Immature natural killer cell (primary cell): ENCODE measurements around the gene IL22RA1. TPM values are rescaled to one million over a fixed set of nuclear protein-coding genes. Genes with fewer than 3 reads are reported as not detected.

Experiments
- DNase-seq, 3 donors: peaks; one replicate each; pipeline ENCODE4 v3.0.0; 2022; ENCODE audit warnings: mixed read lengths in 1 of 3
- H3K27ac Mint-ChIP-seq, 6 donors: one replicate each; pipeline ENCODE4 v1.8.0; 2020; ENCODE audit warnings: mixed read lengths in 6 of 6, mild to moderate bottlenecking in 5 of 6, inconsistent platforms in 4 of 6, moderate library complexity in 3 of 6
- H3K27me3 Mint-ChIP-seq, 3 donors: one replicate each; pipeline ENCODE4 v1.8.0; 2020 to 2021; ENCODE audit warnings: low read depth in 3 of 3, mild to moderate bottlenecking in 3 of 3, mixed read lengths in 3 of 3, moderate library complexity in 3 of 3, inconsistent platforms in 1 of 3
- H3K36me3 Mint-ChIP-seq, 3 donors: one replicate each; pipeline ENCODE4 v1.8.0; 2020; ENCODE audit warnings: mixed read lengths in 3 of 3, inconsistent platforms in 2 of 3, mild to moderate bottlenecking in 2 of 3
- H3K4me1 Mint-ChIP-seq, 2 donors: one replicate each; pipeline ENCODE4 v1.8.0; 2020; ENCODE audit warnings: inconsistent platforms in 2 of 2, mild to moderate bottlenecking in 2 of 2, mixed read lengths in 2 of 2, moderate library complexity in 1 of 2
- H3K4me3 Mint-ChIP-seq, 5 donors: one replicate each; pipeline ENCODE4 v1.8.0; 2020; ENCODE audit warnings: mild to moderate bottlenecking in 5 of 5, mixed read lengths in 5 of 5, inconsistent platforms in 3 of 5, moderate library complexity in 3 of 5
- H3K9me3 Mint-ChIP-seq, 6 donors: one replicate each; pipeline ENCODE4 v1.8.0; 2020; ENCODE audit warnings: mild to moderate bottlenecking in 6 of 6, mixed read lengths in 6 of 6, inconsistent platforms in 4 of 6, moderate library complexity in 3 of 6
- polyA plus RNA-seq, 3 donors: library from polyadenylated mRNA; unstranded; fragments of 300-500 nt; fragmentation: Illumina TruSeq; gene quantifications; one replicate each; pipeline ENCODE4 v1.2.3, GENCODE V29; 2021

The IL22RA1 gene
- polyA plus RNA-seq, 3 donors from 2014 or later: not detected

GRCh38 chr1:24140741-24141181, 2.2 kb downstream of the IL22RA1 start:
- no peak overlapping the region for H3K4me3 Mint-ChIP-seq
- peaks cover 2 to 4% (median 4%) of the 10 kb centered on the region in 3 donors for H3K27me3 Mint-ChIP-seq
- no peaks in the 10 kb centered on the region for H3K9me3 Mint-ChIP-seq
- H3K27ac Mint-ChIP-seq: no peak overlapping the region
- peaks cover 5 to 7% of the 10 kb centered on the region in 2 donors for H3K4me1 Mint-ChIP-seq
- DNase-seq: no peak
- H3K36me3 Mint-ChIP-seq: no peaks in the 10 kb centered on the region

GRCh38 chr1:24139841-24140425, 3.0 kb downstream of the IL22RA1 start:
- no peaks in the 10 kb centered on the region for H3K36me3 Mint-ChIP-seq
- peaks cover 5 to 7% of the 10 kb centered on the region in 2 donors for H3K4me1 Mint-ChIP-seq
- H3K4me3 Mint-ChIP-seq: no peak overlapping the region
- no peaks in the 10 kb centered on the region for H3K9me3 Mint-ChIP-seq
- no peak for DNase-seq
- peaks cover 2 to 4% (median 4%) of the 10 kb centered on the region in 3 donors for H3K27me3 Mint-ChIP-seq
- no peak overlapping the region for H3K27ac Mint-ChIP-seq

DNA sequence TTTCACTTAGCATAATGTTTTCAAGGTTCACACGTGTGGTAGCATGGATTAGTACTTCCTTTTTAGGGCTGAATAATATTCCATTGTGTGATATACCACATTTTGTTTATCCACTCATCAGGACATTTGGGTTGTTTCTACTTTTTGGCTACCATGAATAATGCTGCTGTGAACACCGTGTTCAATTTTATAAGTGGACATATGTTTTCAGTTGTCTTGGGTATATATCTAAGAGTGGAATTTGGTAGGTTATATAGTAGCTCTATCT, 3.8 kb downstream of the IL22RA1 start:
- no peaks in the 10 kb centered on the region for H3K9me3 Mint-ChIP-seq
- H3K4me3 Mint-ChIP-seq: peak overlapping the region in 2 of 5 donors; percentile 6 to 42
- H3K27me3 Mint-ChIP-seq: peaks cover 0 to 7% (median 2%) of the 10 kb centered on the region in 3 donors
- no peak for DNase-seq
- no peaks in the 10 kb centered on the region for H3K36me3 Mint-ChIP-seq
- no peak overlapping the region for H3K27ac Mint-ChIP-seq
- H3K4me1 Mint-ChIP-seq: peaks cover 5 to 7% of the 10 kb centered on the region in 2 donors

- H3K36me3 Mint-ChIP-seq: no peaks in the 10 kb centered on the region
- H3K27ac Mint-ChIP-seq: no peak overlapping the region
- peaks cover 5 to 7% of the 10 kb centered on the region in 2 donors for H3K4me1 Mint-ChIP-seq
- H3K4me3 Mint-ChIP-seq: peak overlapping the region in 2 of 5 donors; percentile 6 to 42
- H3K9me3 Mint-ChIP-seq: no peaks in the 10 kb centered on the region
- DNase-seq: peak in 1 of 3 donors; percentile 18
- H3K27me3 Mint-ChIP-seq: peaks cover 0 to 7% (median 3%) of the 10 kb centered on the region in 3 donors
Measured at GRCh38 chr1:24138476-24139221, 4.3 kb downstream of the IL22RA1 start.

DNA sequence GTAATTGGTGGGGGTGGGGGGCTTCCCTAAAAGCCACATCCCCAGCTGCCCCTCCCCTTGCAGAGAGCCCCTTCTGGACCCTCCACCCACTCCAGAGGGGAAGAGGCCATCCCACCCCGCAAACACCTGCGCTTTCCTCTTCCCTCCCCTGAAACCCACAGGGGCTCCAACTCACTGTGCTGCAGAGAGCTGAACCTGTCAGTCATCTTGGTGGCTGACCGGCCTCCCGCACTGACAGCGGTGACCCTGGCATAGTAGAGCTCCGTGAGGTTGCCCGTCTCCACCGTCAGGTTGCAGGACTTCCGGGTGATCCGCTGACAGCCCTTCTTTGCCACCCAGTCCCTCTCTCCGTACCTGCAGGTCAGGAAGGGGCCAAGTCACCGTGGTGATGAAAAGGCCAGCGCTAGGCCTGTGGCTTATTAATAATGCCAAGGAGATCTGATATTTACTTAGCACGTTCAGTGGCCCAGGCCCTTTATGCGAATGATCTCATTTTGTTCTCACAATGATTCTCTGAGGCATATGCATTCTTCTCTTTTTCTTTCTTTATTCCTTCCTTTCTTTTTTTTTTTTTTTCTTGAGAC, 5.9 kb downstream of the IL22RA1 start:
- DNase-seq: no peak
- H3K27ac Mint-ChIP-seq: no peak overlapping the region
- no peak overlapping the region for H3K4me3 Mint-ChIP-seq
- no peaks in the 10 kb centered on the region for H3K36me3 Mint-ChIP-seq
- H3K27me3 Mint-ChIP-seq: peaks cover 0 to 8% (median 7%) of the 10 kb centered on the region in 3 donors
- H3K4me1 Mint-ChIP-seq: peaks cover 5 to 7% of the 10 kb centered on the region in 2 donors
- peaks cover 0 to 2% (median 0%) of the 10 kb centered on the region in 6 donors for H3K9me3 Mint-ChIP-seq

- H3K27me3 Mint-ChIP-seq: peaks cover 0 to 8% (median 5%) of the 10 kb centered on the region in 3 donors
- no peaks in the 10 kb centered on the region for H3K36me3 Mint-ChIP-seq
- H3K4me3 Mint-ChIP-seq: no peak overlapping the region
- no peak for DNase-seq
- peaks cover 5 to 7% of the 10 kb centered on the region in 2 donors for H3K4me1 Mint-ChIP-seq
- no peak overlapping the region for H3K27ac Mint-ChIP-seq
- peaks cover 0 to 10% (median 4%) of the 10 kb centered on the region in 6 donors for H3K9me3 Mint-ChIP-seq
Measured at GRCh38 chr1:24134376-24134775, 8.6 kb downstream of the IL22RA1 start.

DNA sequence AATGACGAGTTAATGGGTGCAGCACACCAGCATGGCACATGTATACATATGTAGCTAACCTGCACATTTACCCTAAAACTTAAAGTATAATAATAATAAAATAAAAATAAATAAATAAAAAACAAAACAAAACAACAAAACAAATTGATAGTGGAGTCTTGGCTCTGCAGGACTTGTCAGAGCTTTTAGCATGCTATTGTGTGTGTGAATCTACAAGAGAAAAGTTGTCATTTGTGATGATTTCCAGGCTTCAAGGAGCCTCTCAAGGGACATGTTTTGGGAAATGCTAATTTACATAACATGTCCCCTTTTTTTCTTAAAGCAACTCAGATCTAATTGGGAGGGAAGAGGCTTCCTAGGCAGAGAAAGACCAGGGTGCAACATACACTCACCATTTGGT, 9.1 kb downstream of the IL22RA1 start:
- no peak for DNase-seq
- Mint-ChIP-seq H3K36me3 (no peaks in the 10 kb centered on the region), H3K4me1 (peaks cover 1 to 2% of the 10 kb centered on the region in 2 donors), H3K9me3 (peaks cover 0 to 10% (median 4%) of the 10 kb centered on the region in 6 donors), H3K4me3 (no peak overlapping the region), H3K27ac (no peak overlapping the region), H3K27me3 (peaks cover 0 to 8% (median 5%) of the 10 kb centered on the region in 3 donors)

DNA sequence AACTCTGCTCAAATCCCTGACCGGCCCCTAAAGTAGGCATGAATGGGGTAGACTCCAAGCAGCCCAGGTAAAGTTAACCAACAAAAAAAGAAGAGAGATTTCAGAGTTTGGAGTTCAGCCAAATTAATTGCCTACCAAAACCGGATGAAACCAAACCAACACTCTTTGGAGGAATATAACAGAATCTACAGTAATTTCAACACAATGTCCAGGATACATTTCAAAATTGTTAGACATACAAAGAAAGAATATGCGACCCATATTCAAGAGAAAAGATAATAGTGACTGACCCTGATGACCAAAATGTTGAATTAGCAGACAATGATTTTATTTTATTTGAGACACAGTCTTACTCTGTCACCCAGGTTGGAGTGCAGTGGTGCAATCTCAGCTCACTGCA, 12.6 kb downstream of the IL22RA1 start:
- DNase-seq: no peak
- no peaks in the 10 kb centered on the region for H3K36me3 Mint-ChIP-seq
- H3K27me3 Mint-ChIP-seq: peaks cover 0 to 8% (median 3%) of the 10 kb centered on the region in 3 donors
- H3K27ac Mint-ChIP-seq: no peak overlapping the region
- H3K9me3 Mint-ChIP-seq: peaks cover 0 to 10% (median 4%) of the 10 kb centered on the region in 6 donors
- H3K4me3 Mint-ChIP-seq: no peak overlapping the region
- H3K4me1 Mint-ChIP-seq: no peaks in the 10 kb centered on the region

GRCh38 chr1:24127801-24128363, 15.1 kb downstream of the IL22RA1 start:
- no peaks in the 10 kb centered on the region for H3K4me1 Mint-ChIP-seq
- peaks cover 0 to 5% (median 2%) of the 10 kb centered on the region in 3 donors for H3K27me3 Mint-ChIP-seq
- H3K9me3 Mint-ChIP-seq: peaks cover 0 to 10% (median 3%) of the 10 kb centered on the region in 6 donors
- H3K27ac Mint-ChIP-seq: no peak overlapping the region
- DNase-seq: no peak
- H3K4me3 Mint-ChIP-seq: no peak overlapping the region
- no peaks in the 10 kb centered on the region for H3K36me3 Mint-ChIP-seq

- Mint-ChIP-seq H3K27ac (no peak overlapping the region), H3K4me1 (no peaks in the 10 kb centered on the region), H3K36me3 (no peaks in the 10 kb centered on the region), H3K9me3 (peaks cover 0 to 10% (median 3%) of the 10 kb centered on the region in 6 donors), H3K27me3 (peaks cover 0 to 2% (median 0%) of the 10 kb centered on the region in 3 donors), H3K4me3 (no peak overlapping the region)
- no peak for DNase-seq
Measured at GRCh38 chr1:24127134-24127800, 15.7 kb downstream of the IL22RA1 start.

DNA sequence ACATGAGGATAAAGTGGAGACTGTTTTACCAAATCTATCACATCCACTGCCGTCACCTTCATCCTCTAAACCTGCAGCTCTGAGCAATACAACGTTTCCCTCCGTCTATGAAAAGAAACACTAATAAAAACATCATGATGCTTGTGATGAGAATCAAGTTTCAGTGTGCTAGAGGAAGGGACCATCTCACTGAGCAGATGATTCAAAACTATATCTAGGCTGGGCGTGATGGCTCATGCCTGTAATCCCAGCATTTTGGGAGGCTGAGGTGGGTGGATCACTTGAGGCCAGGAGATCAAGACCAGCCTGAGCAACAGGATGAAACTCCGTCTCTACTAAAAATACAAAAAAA, 16.3 kb downstream of the IL22RA1 start:
- Mint-ChIP-seq H3K27ac (no peak overlapping the region), H3K4me3 (no peak overlapping the region), H3K36me3 (no peaks in the 10 kb centered on the region), H3K27me3 (peaks cover 0 to 2% (median 0%) of the 10 kb centered on the region in 3 donors), H3K9me3 (peaks cover 0 to 10% (median 3%) of the 10 kb centered on the region in 6 donors), H3K4me1 (no peaks in the 10 kb centered on the region)
- no peak for DNase-seq

DNA sequence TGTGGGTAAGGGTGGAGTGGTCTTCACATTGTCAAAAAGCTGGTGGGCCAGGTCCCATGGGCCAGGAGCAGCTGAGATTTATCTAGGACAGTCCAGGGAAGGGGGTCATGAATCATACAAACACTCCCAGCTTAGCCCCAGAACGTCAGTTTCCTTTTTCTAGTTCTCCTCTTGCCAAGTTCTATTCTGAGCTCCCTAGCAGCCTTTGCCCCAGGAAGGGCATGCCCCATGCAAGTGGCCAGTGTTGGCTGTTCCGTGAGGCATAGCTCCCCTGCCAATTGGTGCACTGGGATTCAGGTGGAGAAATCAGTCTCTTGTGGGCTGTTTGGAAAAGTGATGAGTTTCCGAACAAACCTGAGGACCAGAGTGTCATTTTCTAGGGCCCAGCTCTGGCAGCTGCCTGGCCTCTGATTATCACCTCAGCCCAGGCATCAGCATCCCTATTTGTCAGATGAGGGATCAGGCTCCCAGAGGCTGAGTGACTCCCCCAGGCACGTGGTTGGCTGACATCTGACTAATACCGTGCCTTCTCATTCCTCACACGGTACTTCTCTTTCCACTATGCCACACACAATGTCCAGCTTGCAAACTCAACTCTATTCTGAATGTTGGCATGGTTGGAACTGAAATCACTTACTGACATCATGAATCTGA, 16.8 kb downstream of the IL22RA1 start:
- no peaks in the 10 kb centered on the region for H3K36me3 Mint-ChIP-seq
- no peak overlapping the region for H3K27ac Mint-ChIP-seq
- peaks cover 0 to 2% (median 0%) of the 10 kb centered on the region in 3 donors for H3K27me3 Mint-ChIP-seq

DNA sequence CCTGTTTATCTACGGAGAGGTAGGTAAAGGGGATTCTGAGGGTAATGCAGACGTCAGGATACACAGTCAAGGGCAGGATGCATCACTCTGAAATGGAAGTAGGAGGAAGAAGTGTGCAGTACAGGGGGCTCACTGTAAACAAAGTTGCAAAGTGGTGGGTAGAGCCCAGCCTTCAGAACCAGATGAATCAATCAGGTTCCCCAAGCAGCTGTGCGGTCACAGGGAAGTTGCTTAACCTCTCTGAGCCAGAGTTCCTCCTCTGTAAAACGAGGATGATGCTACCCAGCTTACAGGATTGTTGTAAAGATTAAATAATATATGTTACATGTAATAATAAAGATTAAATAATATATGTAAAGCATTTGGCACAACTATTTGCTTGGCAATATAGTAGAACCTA, 17.5 kb downstream of the IL22RA1 start:
- H3K36me3 Mint-ChIP-seq: no peaks in the 10 kb centered on the region
- no peak overlapping the region for H3K4me3 Mint-ChIP-seq

More for the DNA sequence above, 16.8 kb downstream of the IL22RA1 start:
- DNase-seq: no peak
- Mint-ChIP-seq H3K4me3 (no peak overlapping the region), H3K4me1 (no peaks in the 10 kb centered on the region), H3K9me3 (peaks cover 0 to 10% (median 3%) of the 10 kb centered on the region in 6 donors)

More for the DNA sequence above, 17.5 kb downstream of the IL22RA1 start:
- no peak for DNase-seq
- peaks cover 0 to 2% (median 0%) of the 10 kb centered on the region in 3 donors for H3K27me3 Mint-ChIP-seq
- no peaks in the 10 kb centered on the region for H3K4me1 Mint-ChIP-seq
- H3K27ac Mint-ChIP-seq: no peak overlapping the region
- H3K9me3 Mint-ChIP-seq: peaks cover 0 to 5% (median 3%) of the 10 kb centered on the region in 6 donors
